Measurements from ENCODE around the gene DHH. TPM values are rescaled to one million over a fixed set of nuclear protein-coding genes. Genes with fewer than 3 reads are reported as not detected.

Gene DHH
- polyA plus RNA-seq, 1 of the 3 experiments (the other 2 are of a cell fraction): 0.13 TPM

DNA sequence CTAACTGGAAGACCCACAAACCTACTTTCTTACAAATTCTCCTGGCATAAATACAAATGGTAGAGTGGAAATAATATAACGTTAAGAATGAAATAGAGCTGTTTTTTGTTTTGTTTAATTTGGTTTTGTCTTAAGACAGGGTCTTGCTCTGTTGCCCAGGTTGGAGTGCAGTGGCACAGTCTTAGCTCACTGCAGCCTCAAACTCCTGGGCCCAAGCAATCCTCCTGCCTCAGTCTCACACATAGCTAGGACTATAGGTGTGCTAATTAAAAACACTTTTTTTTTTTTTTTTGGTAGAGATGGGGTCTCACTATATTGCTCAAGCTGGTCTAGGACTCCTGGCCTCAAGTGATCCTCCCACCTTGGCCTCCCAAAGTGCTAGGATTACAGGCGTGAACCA lies 4.1 kb upstream of the DHH start:
- peaks cover 28 to 46% of the 10 kb centered on the region in 2 experiments for H3K36me3 ChIP-seq (replicated peaks in 1 of 2; ENCODE audit: control insufficient read depth in 1 of 2, insufficient read depth in 2 of 2, low read length in 1 of 2)
- no peak for TF ChIP-seq RFX5 (IDR thresholded peaks at IDR 0.05; ENCODE audit: low read length)
- no peak for TF ChIP-seq CHD2 (IDR thresholded peaks at IDR 0.05; ENCODE audit: low read length, partially characterized antibody)
- no peak for TF ChIP-seq MEF2A (IDR thresholded peaks at IDR 0.05; ENCODE audit: borderline replicate concordance, low read depth)
- TF ChIP-seq PBX3 (IDR thresholded peaks at IDR 0.05): no peak
- TF ChIP-seq MXI1 (IDR thresholded peaks at IDR 0.05; ENCODE audit: low read depth, low read length): no peak
- no peak for TF ChIP-seq EP300 (IDR thresholded peaks at IDR 0.05; ENCODE audit: borderline replicate concordance in 1 of 2, low read depth in 1 of 2, low read length in 1 of 2)
- TF ChIP-seq, protein P1, sequence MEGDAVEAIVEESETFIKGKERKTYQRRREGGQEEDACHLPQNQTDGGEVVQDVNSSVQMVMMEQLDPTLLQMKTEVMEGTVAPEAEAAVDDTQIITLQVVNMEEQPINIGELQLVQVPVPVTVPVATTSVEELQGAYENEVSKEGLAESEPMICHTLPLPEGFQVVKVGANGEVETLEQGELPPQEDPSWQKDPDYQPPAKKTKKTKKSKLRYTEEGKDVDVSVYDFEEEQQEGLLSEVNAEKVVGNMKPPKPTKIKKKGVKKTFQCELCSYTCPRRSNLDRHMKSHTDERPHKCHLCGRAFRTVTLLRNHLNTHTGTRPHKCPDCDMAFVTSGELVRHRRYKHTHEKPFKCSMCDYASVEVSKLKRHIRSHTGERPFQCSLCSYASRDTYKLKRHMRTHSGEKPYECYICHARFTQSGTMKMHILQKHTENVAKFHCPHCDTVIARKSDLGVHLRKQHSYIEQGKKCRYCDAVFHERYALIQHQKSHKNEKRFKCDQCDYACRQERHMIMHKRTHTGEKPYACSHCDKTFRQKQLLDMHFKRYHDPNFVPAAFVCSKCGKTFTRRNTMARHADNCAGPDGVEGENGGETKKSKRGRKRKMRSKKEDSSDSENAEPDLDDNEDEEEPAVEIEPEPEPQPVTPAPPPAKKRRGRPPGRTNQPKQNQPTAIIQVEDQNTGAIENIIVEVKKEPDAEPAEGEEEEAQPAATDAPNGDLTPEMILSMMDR (IDR thresholded peaks at IDR 0.05): no peak
- no peak for TF ChIP-seq SIN3A (IDR thresholded peaks at IDR 0.05; ENCODE audit: borderline replicate concordance, low read depth, low read length)
- TF ChIP-seq, protein P2, sequence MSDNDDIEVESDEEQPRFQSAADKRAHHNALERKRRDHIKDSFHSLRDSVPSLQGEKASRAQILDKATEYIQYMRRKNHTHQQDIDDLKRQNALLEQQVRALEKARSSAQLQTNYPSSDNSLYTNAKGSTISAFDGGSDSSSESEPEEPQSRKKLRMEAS (IDR thresholded peaks at IDR 0.05; ENCODE audit: low read depth): no peak
- TF ChIP-seq, protein P3, sequence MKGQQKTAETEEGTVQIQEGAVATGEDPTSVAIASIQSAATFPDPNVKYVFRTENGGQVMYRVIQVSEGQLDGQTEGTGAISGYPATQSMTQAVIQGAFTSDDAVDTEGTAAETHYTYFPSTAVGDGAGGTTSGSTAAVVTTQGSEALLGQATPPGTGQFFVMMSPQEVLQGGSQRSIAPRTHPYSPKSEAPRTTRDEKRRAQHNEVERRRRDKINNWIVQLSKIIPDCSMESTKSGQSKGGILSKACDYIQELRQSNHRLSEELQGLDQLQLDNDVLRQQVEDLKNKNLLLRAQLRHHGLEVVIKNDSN (IDR thresholded peaks at IDR 0.05; ENCODE audit: borderline replicate concordance, low read depth): no peak
- no peak for TF ChIP-seq RXRA (IDR thresholded peaks at IDR 0.05; ENCODE audit: borderline replicate concordance, low read depth)
- TF ChIP-seq GABPA (IDR thresholded peaks at IDR 0.05; ENCODE audit: low read depth): no peak
- no peak for TF ChIP-seq JUND (IDR thresholded peaks at IDR 0.05)
- TF ChIP-seq FOXJ3 (CRISPR knock-in tag; IDR thresholded peaks at IDR 0.05): no peak
- TF ChIP-seq RAD21 (IDR thresholded peaks at IDR 0.05; ENCODE audit: low read length): no peak
- no peak for TF ChIP-seq NFIC (IDR thresholded peaks at IDR 0.05; ENCODE audit: borderline replicate concordance)
- no peak for TF ChIP-seq ELF1 (IDR thresholded peaks at IDR 0.05)
- no peak for TF ChIP-seq USF2 (IDR thresholded peaks at IDR 0.05; ENCODE audit: borderline replicate concordance, low read depth, low read length)
- TF ChIP-seq, protein P4, sequence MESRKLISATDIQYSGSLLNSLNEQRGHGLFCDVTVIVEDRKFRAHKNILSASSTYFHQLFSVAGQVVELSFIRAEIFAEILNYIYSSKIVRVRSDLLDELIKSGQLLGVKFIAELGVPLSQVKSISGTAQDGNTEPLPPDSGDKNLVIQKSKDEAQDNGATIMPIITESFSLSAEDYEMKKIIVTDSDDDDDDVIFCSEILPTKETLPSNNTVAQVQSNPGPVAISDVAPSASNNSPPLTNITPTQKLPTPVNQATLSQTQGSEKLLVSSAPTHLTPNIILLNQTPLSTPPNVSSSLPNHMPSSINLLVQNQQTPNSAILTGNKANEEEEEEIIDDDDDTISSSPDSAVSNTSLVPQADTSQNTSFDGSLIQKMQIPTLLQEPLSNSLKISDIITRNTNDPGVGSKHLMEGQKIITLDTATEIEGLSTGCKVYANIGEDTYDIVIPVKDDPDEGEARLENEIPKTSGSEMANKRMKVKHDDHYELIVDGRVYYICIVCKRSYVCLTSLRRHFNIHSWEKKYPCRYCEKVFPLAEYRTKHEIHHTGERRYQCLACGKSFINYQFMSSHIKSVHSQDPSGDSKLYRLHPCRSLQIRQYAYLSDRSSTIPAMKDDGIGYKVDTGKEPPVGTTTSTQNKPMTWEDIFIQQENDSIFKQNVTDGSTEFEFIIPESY (IDR thresholded peaks at IDR 0.05; ENCODE audit: borderline replicate concordance, low read depth): no peak
- TF ChIP-seq GATA2 (CRISPR knock-in tag; IDR thresholded peaks at IDR 0.05): no peak
- no peak overlapping the region for H3K27ac ChIP-seq (ENCODE audit: low read depth in 2 of 2, low read length in 1 of 2)
- H3K79me2 ChIP-seq (ENCODE audit: insufficient read depth): no peaks in the 10 kb centered on the region
- H3K4me3 ChIP-seq (ENCODE audit: low read depth in 2 of 2, low read length in 1 of 2): no peak overlapping the region
- peaks cover 9% of the 10 kb centered on the region; the same call in 1 of the 2 replicates for H3K27me3 ChIP-seq (ENCODE audit: insufficient read depth)
- DNase-seq: no peak
- no peaks in the 10 kb centered on the region for H3F3A ChIP-seq (replicated peaks; ENCODE audit: insufficient read depth)
- no peaks in the 10 kb centered on the region for H3K9me3 ChIP-seq
- no peak overlapping the region for H2AFZ ChIP-seq (ENCODE audit: low read depth)
- peaks cover 0 to 13% of the 10 kb centered on the region in 2 experiments; a peak in 1 of 4 replicates for H3K4me1 ChIP-seq (ENCODE audit: control insufficient read depth in 1 of 2, insufficient read depth in 2 of 2, low read depth in 1 of 2, low read length in 1 of 2)
- CTCF ChIA-PET: interaction anchor here (0.6 to 25.0 kb wide), 17 partner anchors 10 to 248 kb away, joined by 3 to 315 read pairs (median 6); partner anchors contain the start of genes DNAJC22, LMBR1L and RHEBL1
- H4K20me1 ChIP-seq (ENCODE audit: insufficient read depth): no peaks in the 10 kb centered on the region
- 97% methylated on average over 2 of the region's 2 CpGs for WGBS (ENCODE audit: low lambda C conversion rate)
- no peak overlapping the region for H3K4me2 ChIP-seq
- H3K9me2 ChIP-seq: no peaks in the 10 kb centered on the region
- H3K9ac ChIP-seq: no peak overlapping the region
- POLR2A ChIA-PET: interaction anchor here (2.4 kb wide), 1 partner anchor 11 kb away, joined by 9 read pairs; no protein-coding TSS in a partner anchor

All from SK-N-SH (cell line).